Measurements from ENCODE around the gene USP6NL.

USP6NL gene

GRCh38 chr10:11469575-11470391 lies 141.7 kb downstream of the USP6NL start:
- DNase-seq: no peak

GRCh38 chr10:11468126-11468742 lies 143.2 kb downstream of the USP6NL start:
- no peak for DNase-seq

- no peak for DNase-seq
These were observed 146.0 kb downstream of the USP6NL start for GRCh38 chr10:11465406-11465805.

- DNase-seq: no peak
These were observed 148.3 kb downstream of the USP6NL start for GRCh38 chr10:11463111-11463510.

- no peak for DNase-seq
These were observed 149.4 kb downstream of the USP6NL start for GRCh38 chr10:11462071-11462470.

- no peak for DNase-seq
These were observed 154.1 kb downstream of the USP6NL start for GRCh38 chr10:11457336-11457735.

GRCh38 chr10:11454958-11455566 lies 156.4 kb downstream of the USP6NL start:
- no peak for DNase-seq

GRCh38 chr10:11454160-11454559 lies 157.3 kb downstream of the USP6NL start:
- DNase-seq: no peak

GRCh38 chr10:11451640-11452260 lies 159.7 kb downstream of the USP6NL start:
- DNase-seq: no peak

- DNase-seq: no peak
These were observed 161.0 kb downstream of the USP6NL start for GRCh38 chr10:11450427-11450826.

GRCh38 chr10:11449761-11450160 lies 161.7 kb downstream of the USP6NL start:
- no peak for DNase-seq

GRCh38 chr10:11448545-11449244 lies 162.8 kb downstream of the USP6NL start:
- no peak for DNase-seq

GRCh38 chr10:11448190-11448544 lies 163.3 kb downstream of the USP6NL start:
- DNase-seq: no peak

GRCh38 chr10:11447586-11447985 lies 163.9 kb downstream of the USP6NL start:
- no peak for DNase-seq

- DNase-seq: no peak
These were observed 164.6 kb downstream of the USP6NL start for GRCh38 chr10:11446864-11447263.

GRCh38 chr10:11446133-11446532 lies 165.3 kb downstream of the USP6NL start:
- no peak for DNase-seq

- DNase-seq: no peak
These were observed 166.8 kb downstream of the USP6NL start for GRCh38 chr10:11444531-11445228.

GRCh38 chr10:11444155-11444530 lies 167.3 kb downstream of the USP6NL start:
- DNase-seq: no peak

- no peak for DNase-seq
These were observed 167.8 kb downstream of the USP6NL start for GRCh38 chr10:11443468-11444154.

GRCh38 chr10:11442001-11442773 lies 169.3 kb downstream of the USP6NL start:
- no peak for DNase-seq

- DNase-seq: no peak
These were observed 170.3 kb downstream of the USP6NL start for GRCh38 chr10:11441151-11441535.

Measured in NCI-H1436 (cell line).